ENCODE data around the gene FLRT2.

The FLRT2 gene

GRCh38 chr14:85531141-85531586 lies 1.2 kb downstream of the FLRT2 start:
- DNase-seq = no peak

- DNase-seq = no peak
Measured at GRCh38 chr14:85531587-85532373, 1.8 kb downstream of the FLRT2 start.

- DNase-seq = no peak
Measured at GRCh38 chr14:85532374-85533022, 2.6 kb downstream of the FLRT2 start.

GRCh38 chr14:85533023-85533860 lies 3.3 kb downstream of the FLRT2 start:
- peak; percentile 44 to 51 for DNase-seq

- peak in 1 of 2 experiments; percentile 31 for DNase-seq
Measured at GRCh38 chr14:85533861-85534291, 3.9 kb downstream of the FLRT2 start.

GRCh38 chr14:85534458-85535293 lies 4.7 kb downstream of the FLRT2 start:
- no peak for DNase-seq

GRCh38 chr14:85535321-85535720 lies 5.4 kb downstream of the FLRT2 start:
- DNase-seq = no peak

- no peak for DNase-seq
Measured at GRCh38 chr14:85535991-85536832, 6.3 kb downstream of the FLRT2 start.

GRCh38 chr14:85536833-85537190 lies 6.9 kb downstream of the FLRT2 start:
- DNase-seq = no peak

- DNase-seq = no peak
Measured at GRCh38 chr14:85537526-85537925, 7.6 kb downstream of the FLRT2 start.

GRCh38 chr14:85538636-85539035 lies 8.7 kb downstream of the FLRT2 start:
- no peak for DNase-seq

- no peak for DNase-seq
Measured at GRCh38 chr14:85539510-85539909, 9.6 kb downstream of the FLRT2 start.

- no peak for DNase-seq
Measured at GRCh38 chr14:85542623-85543022, 12.7 kb downstream of the FLRT2 start.

- no peak for DNase-seq
Measured at GRCh38 chr14:85545738-85546137, 15.8 kb downstream of the FLRT2 start.

- no peak for DNase-seq
Measured at GRCh38 chr14:85546390-85546789, 16.4 kb downstream of the FLRT2 start.

GRCh38 chr14:85549697-85550096 lies 19.8 kb downstream of the FLRT2 start:
- DNase-seq = no peak

GRCh38 chr14:85554106-85554505 lies 24.2 kb downstream of the FLRT2 start:
- no peak for DNase-seq

GRCh38 chr14:85556267-85556666 lies 26.3 kb downstream of the FLRT2 start:
- no peak for DNase-seq

- no peak for DNase-seq
Measured at GRCh38 chr14:85558505-85558904, 28.6 kb downstream of the FLRT2 start.

- DNase-seq = no peak
Measured at GRCh38 chr14:85562630-85563029, 32.7 kb downstream of the FLRT2 start.

GRCh38 chr14:85564841-85565527 lies 35.0 kb downstream of the FLRT2 start:
- no peak for DNase-seq
